ENCODE measurements around the gene NDRG3.
"Not testable (repeated sequence)": the region's sequence is repeated elsewhere in the genome, so short reads cannot be mapped to it uniquely, and the experiment has no call there.

NDRG3 gene

DNA sequence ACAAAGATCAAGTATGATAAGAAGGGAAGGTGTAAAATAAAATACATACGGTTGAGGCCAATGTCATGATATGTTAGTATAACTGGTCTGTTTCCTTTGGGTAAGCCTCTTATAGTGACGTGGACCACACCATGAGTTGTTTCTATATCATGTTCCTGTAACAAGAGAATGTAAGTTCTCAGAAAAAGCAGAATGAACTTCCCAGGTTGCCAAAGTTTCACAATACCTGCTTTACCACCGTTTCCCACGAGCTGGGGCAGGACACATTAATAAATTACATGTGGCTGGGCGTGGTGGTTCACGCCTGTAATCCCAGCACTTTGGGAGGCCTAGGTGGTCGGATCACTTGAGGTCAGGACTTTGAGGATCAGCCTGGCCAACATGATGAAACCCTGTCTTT lies 57.3 kb downstream of the NDRG3 start:
- no peak for DNase-seq (ENCODE audit: low read depth, low spot score)

DNA sequence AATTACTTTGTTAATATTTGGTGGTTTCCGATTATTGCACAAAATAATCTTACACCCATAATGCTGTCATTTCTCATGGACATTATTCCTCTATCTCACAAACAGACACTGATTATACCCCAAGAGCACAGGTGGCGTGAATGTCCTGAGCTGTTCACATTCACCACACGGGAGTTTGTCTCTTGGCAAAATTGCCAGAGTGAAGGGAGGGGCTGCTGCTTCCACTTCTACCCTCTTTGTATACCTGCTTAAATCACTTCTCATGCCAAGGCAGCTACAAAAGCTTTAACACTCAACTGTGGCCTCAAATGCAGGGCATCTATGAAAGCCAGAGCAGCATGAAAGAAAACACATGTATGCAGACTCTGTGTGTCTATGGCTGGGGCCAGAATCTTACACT lies 58.0 kb downstream of the NDRG3 start:
- no peak for DNase-seq (ENCODE audit: low read depth, low spot score)

DNA sequence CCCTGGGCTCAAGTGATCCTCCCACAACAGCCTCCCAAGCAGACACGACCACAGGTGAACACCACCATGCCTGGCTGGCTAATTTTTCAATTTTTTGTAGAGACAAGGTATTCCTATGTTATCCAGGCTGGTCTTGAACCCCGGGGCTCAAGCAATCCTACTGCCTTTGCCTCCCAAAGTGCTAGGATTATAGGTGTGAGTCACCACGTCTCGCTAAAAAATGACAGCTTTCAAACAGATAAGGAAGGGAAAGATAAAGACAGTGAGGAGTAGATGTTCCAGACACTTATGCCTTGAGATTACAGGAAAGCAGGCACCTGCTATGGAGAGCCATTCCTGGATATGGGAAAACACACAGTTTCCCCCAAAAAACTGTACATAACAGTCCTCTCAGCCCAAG lies 58.9 kb downstream of the NDRG3 start:
- DNase-seq (ENCODE audit: low read depth, low spot score): no peak

DNA sequence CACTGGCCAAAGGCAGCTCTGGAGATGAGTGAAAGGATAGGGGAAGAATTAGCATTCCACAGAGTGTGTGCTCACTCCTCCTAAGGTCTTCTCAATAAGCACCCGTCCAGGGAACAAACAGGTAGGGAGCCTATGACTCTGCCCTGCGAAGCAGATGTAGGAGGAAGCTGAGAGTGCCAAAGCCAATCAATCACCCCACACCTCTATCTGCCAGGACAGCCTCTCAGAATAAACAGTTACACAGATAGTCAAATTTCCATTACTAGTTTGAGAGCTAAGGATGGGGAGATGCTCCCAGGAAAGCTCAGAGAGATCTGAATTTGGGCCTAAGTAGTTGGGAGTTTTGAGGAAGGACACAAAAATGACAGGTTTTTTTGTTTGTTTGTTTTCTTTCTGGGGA lies 59.4 kb downstream of the NDRG3 start:
- no peak for DNase-seq (ENCODE audit: low read depth, low spot score)

- no peak for DNase-seq (ENCODE audit: low read depth, low spot score)
These were observed 61.1 kb downstream of the NDRG3 start for GRCh38 chr20:36684747-36685146.

DNA sequence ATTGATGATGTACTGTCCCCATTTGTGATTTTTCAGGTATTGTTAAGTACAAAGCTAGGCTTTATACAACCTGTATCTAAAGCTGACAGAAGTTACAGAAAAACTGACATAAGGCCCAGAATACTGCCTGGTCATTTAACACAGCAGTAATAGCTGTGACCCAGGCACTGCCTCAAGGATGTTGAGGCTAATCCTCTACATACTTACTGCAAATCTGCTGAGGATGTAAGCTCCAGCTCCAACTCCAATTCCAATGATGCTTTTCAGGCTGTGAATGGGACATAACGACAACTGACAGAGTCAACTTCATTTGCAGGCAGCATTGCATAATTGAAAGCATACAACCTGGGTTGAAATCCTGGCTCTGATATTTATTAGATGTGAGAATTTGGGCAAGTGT lies 63.6 kb downstream of the NDRG3 start:
- DNase-seq (ENCODE audit: low read depth, low spot score): no peak

DNA sequence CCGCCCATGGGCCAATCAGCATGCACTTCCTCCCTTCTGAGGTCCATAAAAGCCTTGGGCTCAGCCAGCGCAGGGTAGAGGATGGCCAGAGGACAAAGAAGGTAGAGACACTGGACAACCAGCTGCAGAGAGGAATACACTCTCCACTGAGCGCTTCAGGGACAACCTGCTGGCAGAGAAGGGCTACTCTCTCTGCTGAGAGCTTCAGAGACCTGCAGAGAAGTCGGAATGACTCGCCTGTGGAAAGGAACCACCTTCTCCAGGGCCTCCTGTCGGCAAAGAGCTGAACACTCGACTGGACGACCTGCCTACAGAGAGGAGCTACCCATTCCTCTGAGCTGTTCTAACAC lies 68.5 kb downstream of the NDRG3 start:
- DNase-seq (ENCODE audit: low read depth, low spot score): no peak

DNA sequence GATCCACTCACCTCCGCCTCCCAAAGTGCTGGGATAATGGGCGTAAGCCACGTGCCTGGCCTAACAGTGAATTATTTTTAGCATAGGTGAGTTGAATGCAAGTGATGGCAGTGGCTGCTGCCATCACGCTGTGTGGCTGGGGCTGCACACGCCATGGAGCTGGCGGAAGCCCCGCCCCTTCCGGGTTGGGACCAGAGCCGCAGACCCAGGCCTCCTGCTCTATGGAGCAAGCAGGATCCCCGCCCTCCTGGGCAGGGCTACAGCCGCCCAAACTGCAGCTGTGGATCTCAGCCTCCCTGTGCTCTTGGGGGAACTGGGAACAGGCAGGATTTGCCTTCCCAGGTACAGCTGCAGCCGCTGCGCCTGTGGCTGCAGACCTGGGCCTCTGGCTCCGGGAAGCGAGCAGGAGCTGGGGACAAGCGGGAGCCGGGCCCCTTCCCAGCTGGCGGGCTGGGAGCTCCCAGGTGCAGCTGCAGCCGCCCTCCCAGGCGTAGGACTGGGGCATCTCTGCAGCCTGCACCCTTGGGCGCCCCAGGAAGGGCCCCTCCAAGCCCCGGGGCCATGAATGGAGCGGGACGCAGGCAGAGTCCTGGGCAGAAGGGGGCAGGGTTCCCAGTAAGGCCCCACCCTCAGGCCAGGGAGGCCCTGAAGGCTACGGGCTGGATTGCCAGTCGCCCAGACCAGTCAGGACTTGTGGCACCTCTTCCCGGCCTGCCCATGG lies 69.0 kb downstream of the NDRG3 start:
- peak; percentile 90 for DNase-seq (ENCODE audit: low read depth, low spot score)

GRCh38 chr20:36675545-36675944 lies 70.3 kb downstream of the NDRG3 start:
- DNase-seq (ENCODE audit: low read depth, low spot score): not testable (repeated sequence)

DNA sequence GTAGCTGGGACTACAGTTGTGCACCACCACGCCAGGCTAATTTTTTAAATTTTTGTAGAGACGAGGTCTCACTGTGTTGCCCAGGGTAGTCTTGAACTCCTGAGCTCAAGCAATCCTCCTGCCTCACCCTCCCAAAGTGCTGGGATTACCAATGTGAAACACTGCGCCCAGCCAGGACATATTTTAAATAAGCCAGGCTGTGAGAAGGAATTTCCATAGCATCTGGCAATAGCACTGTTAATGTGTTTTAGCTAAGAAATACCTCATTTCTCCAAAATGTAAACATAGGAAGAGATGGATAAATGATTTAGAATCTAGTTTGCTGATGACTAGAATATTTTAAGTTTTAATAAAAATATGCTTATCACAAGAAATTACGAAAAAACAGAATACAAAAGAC lies 72.9 kb downstream of the NDRG3 start:
- no peak for DNase-seq (ENCODE audit: low read depth, low spot score)

DNA sequence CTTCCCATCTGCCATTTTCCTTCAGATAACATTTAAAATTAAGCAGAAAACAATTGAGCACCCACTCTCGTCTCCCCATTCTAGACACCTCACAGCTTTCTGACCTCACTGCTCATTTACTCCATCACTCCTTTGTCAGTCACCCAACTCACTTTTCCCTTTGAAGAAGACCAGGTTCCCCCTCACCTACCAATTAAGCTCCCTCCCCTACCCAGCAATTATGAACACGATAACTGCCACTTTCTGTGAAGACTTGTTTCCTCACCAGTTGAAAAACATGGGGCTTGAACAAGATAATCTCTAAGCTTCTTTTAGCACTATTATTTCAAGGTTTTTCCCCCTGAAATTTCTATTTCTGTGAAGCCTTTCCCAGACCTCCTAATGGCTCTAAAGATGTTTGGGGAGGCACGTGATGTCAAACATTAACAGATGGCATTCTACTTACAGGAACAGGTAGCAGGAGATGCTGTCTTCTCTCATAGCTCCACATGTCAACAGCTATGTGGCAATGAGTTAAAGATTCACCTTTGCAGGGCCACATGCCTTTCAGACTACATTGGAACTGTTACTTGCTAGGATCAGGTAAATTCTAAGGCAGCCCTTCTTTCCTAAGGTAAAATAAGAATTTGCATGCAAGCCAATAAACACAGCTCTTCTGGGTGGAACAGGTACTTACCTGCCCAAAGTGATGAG lies 75.1 kb downstream of the NDRG3 start:
- no peak for DNase-seq (ENCODE audit: low read depth, low spot score)

DNA sequence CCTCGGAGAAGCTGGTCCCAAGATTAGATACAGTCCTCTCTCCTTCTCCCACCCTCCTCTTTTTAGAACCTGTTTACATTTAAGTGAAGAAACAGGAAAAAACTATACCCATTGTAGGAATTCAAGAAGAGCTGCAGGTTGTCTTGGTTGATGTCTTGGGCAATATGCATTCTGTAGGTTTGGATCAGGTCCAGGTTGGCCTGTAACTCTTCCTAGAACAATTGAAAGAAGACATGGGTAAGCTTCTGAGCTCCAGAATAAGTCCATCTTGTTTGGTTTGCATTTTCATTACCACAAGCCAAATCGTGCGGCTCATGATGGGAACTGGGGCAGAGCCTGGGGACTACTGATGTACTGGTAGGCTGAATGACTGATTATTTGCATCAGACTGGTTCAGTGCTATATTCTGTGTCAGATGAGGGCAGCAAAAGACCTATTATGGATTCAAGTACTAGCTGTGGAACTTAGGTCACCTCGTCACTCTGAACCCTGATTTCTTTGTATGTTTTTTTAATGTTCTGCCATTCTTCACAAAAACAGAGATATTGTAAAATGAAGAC lies 79.6 kb downstream of the NDRG3 start:
- DNase-seq (ENCODE audit: low read depth, low spot score): no peak

GRCh38 chr20:36663031-36663430 lies 82.9 kb downstream of the NDRG3 start:
- DNase-seq (ENCODE audit: low read depth, low spot score): no peak

DNA sequence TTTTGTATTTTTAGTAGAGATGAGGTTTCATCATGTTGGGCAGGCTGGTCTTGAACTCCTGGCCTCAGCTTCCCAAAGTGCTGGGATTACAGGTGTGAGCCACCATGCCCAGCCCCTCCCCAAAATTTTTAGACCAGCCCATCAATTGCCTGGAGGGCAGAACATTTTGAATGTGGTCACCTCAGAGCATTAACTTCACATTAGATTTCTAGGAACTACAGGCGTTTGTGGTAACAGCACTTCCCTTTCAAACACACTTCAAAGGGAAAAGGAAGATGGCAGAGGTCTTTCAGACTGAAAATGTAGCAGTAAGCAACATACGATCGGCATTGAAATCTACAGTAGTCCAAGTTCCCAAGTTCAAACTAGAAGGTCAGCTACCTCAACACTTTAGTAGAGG lies 87.6 kb downstream of the NDRG3 start:
- DNase-seq (ENCODE audit: low read depth, low spot score): no peak

DNA sequence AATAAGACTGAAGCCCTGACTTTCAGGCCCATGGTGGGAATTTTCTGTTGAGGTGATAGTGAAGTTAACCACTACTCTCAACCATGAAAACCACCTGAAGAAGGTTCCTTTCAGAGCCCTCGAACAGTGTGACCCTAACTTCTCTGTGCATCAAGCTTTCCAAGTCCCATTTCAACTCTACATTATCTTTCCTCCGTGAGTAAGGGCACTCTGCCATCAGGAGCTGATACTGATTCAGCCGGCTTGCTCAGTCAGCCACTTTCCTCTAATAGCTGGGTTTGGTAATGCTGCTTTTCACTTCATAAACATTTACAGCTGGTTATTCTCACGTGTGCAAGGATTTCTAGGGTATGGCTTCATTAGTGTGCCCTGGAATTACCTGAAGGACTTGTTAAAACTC lies 89.2 kb downstream of the NDRG3 start:
- DNase-seq (ENCODE audit: low read depth, low spot score): no peak

- DNase-seq (ENCODE audit: low read depth, low spot score): no peak
These were observed 90.9 kb downstream of the NDRG3 start for GRCh38 chr20:36655004-36655403.

DNA sequence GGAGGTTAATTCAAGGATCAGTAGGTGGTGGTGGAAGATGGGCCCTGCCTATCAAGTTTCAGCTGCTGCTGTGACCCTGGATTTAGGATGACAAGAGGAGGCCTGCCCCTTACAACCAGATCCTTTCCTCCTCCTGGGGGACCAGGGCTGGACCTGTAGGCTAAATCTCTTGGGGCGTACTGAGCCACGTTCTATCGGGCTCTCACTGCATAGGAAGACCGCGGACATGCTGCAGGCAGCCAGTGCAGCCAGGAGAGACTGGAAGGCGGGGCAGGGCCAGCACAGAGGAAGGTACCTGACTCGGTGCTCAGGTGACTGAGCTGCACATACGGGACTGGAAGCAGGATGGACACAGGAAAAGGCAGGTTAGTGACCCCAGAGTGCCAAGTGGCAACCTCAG lies 91.4 kb downstream of the NDRG3 start:
- no peak for DNase-seq (ENCODE audit: low read depth, low spot score)

DNA sequence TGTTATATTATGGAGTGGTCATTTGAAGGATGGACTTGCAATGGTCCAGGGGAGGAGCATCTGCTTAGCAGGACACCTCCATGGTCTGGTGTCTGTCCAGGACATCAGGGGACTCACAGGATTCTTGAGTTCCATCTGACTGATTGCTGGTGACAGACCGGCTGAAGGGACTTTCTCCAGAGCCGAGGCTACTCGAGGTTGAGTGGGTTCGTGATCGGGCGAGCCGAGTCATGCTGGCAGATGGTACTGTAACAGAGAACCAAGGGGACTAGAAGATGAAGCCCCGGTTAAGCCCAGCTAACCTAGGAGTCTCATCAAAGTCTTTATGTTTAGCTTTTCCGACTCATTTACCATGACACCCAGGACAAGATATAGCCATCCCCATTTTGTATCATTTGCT lies 92.4 kb downstream of the NDRG3 start:
- DNase-seq (ENCODE audit: low read depth, low spot score): no peak

GRCh38 chr20:36647196-36648121 lies 98.4 kb downstream of the NDRG3 start:
- no peak for DNase-seq (ENCODE audit: low read depth, low spot score)

DNA sequence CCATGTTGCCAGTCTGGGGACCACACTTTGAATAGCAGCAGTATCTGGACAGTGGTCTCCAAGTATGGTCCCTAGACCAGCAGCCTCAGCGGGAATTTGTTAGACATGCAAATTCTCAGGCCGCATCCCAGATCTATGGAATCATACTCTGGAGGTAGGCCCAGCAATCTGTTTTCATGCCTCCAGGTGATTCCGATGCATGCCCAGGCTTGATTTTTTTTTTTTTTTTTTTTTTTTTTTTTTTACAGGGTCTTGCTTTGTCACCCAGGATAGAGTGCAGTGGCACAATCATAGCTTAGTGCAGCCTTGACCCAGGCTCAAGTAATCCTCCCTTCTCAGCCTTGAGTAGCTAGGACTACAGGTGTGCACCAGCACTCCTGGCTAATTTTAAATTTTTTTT lies 99.2 kb downstream of the NDRG3 start:
- DNase-seq (ENCODE audit: low read depth, low spot score): no peak

GRCh38 chr20:36645998-36646397 lies 99.9 kb downstream of the NDRG3 start, which contains the start of gene SLA2:
Gene SLA2 (minus strand): TSS chr20:36646196. CDS start chr20:36641335, 4,861 bp downstream.
- no peak for DNase-seq (ENCODE audit: low read depth, low spot score)

DNA sequence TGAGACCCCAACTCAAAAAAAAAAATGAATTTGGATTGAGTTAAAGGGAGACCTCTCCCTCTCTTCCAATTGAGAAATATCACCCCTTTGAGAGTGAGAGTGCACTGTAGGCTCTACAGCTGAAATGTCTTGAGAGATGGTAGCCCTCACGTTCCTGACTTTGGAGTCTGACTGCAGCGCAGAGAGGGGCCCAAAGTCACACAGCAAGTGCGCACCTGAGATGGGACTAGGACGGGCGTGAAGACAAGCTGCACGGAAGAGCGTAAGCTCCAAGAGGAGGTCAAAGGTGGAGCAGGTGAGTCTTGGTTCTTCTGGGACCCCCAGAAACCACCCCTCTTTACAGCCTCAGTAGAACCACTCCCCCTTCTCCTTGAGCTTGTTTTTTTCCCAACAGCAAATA lies 100.5 kb downstream of the NDRG3 start:
- DNase-seq (ENCODE audit: low read depth, low spot score): no peak
